Activated CD8-positive, alpha-beta memory T cell treated with anti-CD3 and anti-CD28 coated beads, Interleukin-2, amount 50 U/mL, for 24 hours (primary cell): ENCODE data around the gene SSX7.
"Not testable (repeated sequence)": the region's sequence is repeated elsewhere in the genome, so short reads cannot be mapped to it uniquely, and the experiment has no call there.

Experiments
- DNase-seq: peaks from one replicate; pipeline ENCODE4 v3.0.0-alpha.2; 2020; ENCODE audit errors: extremely low read depth

Gene SSX7, protein sequence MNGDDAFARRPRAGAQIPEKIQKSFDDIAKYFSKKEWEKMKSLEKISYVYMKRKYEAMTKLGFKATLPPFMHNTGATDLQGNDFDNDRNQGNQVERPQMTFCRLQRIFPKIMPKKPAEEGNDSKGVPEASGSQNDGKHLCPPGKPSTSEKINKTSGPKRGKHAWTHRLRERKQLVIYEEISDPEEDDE

DNA sequence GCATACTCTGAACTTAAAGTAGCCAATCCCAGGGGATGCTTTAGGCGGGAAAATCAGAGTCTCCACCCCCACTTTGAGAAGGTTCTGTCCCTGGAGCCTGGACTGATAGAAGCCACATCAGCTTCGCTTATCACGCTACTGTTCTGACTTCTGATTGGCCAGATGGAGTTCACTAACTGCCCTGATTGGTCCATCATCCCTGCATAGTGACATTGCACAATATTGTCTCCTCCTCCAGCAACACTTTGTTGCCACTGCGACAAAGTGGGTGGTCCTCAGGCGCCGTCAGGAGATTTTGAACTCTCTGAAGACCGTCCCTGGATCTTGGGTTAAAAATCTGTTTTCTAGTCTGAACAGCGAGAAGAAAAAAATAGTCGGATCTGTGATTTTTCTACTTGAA lies at the start of gene SSX7:
SSX7 (minus strand) TSS at position 101 of the 400 bp plus-strand sequence. CDS start 1,428 bp downstream, outside the sequence.
- DNase-seq = not testable (repeated sequence)

GRCh38 chrX:52692034-52692433 lies 37.3 kb upstream of the SSX7 start:
- not testable (repeated sequence) for DNase-seq

DNA sequence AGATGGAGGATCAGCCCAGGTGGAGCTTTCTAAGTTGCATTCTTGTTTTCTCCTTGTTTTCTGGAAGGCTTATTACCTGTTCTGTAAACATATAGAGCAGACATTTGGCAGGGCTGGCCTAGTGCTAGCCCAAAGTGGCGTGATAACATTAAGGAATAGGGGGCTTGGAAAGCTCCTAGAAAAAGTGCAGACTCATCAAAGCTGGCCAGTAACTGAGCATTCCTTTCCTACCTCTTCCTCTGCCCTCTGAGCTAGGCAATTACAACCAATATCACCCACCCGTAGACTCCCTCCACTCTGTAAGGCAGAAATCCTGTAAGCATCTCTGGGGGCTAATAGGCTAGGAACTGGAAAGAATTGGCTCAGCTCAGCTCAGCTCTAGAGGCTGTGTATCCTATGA lies 7.5 kb upstream of the SSX7 start:
- DNase-seq = not testable (repeated sequence)

- not testable (repeated sequence) for DNase-seq
Measured at GRCh38 chrX:52655475-52655874, 775 bp upstream of the SSX7 start.

GRCh38 chrX:52650676-52651075 lies 4.0 kb downstream of the SSX7 start:
- not testable (repeated sequence) for DNase-seq

DNA sequence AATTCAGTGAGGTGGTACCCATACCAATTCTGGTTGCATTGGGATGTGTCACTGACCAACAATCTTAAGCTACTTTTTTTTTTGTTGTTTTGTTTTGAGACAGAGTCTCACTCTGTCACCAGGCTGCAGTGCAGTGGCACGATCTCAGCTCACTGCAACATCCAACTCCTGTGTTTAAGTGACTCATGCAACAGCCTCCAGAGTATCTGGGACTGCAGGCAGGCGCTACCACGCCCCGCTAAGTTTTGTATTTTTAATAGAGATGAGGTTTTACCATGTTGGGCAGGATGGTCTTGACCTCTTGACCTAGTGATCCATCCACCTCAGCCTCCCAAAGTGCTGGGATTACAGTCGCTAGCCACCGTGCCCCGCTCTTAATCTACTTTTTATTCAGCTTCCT lies 5.7 kb downstream of the SSX7 start:
- not testable (repeated sequence) for DNase-seq

DNA sequence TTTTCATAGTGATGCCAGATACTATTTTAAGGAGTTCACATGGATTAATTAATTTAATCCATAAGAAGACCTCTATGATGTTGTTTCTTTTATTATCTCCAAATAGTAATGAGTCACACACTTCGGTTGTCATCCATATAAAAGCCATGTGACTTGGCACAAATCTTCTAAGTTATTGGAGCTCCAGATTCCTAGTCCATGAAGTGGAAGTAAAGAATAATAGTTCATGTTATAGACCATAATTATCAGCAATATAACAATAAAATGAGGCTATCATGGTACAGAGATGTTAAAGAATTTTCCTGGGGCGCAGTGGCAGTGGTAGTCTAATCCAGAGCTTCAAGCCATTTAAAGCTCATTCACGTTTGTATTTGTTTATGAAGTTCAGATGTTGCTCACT lies 26.2 kb downstream of the SSX7 start:
- DNase-seq = not testable (repeated sequence)

GRCh38 chrX:52620661-52621060 lies 34.0 kb downstream of the SSX7 start:
- not testable (repeated sequence) for DNase-seq

DNA sequence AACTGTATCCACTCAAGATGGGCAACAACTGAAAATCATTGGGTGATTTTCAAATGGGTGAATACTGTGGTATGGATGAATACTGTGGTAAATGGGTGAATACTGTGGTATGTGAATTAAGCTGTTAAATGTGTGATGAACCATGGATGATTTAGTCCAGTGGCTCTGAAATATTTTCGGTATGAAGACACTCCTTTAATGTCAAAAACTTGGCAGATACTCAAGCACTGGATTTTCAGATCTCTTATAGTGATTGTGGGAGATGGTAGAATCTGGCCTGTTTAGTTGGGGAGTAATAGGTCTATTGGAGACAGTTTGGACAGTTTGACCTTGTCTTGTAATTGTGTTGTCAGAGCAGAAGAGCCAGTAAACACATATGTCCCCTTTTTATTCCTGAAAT lies 45.7 kb downstream of the SSX7 start:
- no peak for DNase-seq

DNA sequence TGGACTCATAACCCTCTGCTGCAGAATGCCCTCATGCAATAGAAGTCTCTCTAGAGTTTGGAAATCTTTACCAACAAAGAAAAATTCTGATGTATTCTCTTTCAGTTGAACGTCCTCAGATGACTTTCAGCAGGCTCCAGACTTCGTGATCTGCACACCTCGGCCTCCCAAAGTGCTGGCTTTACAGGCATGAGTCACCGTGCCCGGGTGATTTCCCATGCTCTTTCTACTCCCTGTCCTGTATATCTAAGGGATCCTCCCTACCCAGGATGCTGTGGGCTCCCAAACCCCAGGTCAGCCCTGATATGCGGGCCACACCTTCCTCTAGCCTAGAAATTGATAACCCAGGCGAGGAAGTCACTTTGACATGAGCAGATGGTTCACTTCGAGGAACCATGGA lies 51.5 kb downstream of the SSX7 start:
- DNase-seq = not testable (repeated sequence)

- DNase-seq = no peak
Measured at GRCh38 chrX:52598886-52599285, 55.8 kb downstream of the SSX7 start.

DNA sequence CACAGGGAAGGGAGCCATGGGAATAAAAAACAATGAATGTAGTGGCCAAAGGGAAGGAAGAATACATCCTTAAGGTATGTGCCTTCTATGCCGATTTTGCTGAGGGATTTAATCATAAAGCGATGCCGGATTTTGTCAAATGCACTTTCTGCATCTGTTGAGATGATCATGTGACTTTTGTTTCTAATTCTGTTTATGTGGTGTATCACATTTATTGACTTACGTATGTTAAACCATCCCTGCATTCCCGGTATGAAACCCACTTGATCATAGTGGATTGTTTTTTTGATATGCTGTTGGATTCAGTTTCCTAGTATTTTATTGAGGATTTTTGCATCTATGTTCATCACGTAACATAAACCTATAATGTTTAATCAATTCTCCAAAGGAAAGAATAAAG lies 60.0 kb downstream of the SSX7 start:
- no peak for DNase-seq
